Skeletal muscle cell (primary cell): ENCODE data around the gene CDH13.

ENCODE experiments used
- DNase-seq: peaks from one replicate; pipeline ENCODE4 v3.0.0-alpha.2; 2010; ENCODE audit warnings: low read depth
- H3K4me3 ChIP-seq: 2 replicates; pipeline ENCODE4 v1.5.1; 2011; ENCODE audit warnings: low read depth, mild to moderate bottlenecking, control low read depth, low read length, moderate library complexity

Gene CDH13

DNA sequence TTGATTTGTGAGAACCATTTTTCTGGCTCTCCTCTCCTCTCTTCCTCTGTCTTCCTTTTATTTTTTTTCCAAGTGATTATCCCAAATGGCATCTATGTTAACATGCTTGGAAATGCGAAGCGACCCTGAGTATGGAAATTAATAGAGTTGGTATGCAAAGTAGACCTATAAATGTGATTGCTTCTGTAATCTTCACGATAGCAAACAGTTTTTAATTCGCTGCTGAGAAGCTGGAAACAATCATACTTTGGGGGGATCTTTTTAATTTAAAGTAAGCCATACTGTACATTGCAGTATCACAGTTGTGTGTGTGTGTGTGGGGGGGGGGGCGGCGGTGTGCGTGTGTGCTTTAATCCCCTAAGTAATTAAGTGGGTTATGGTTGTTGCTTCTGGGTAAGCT is 233.3 kb downstream of the CDH13 start:
- no peak overlapping the region for H3K4me3 ChIP-seq
- no peak for DNase-seq

- DNase-seq, result no peak
- no peak overlapping the region for H3K4me3 ChIP-seq
Observed at GRCh38 chr16:82862057-82862456, 235.3 kb downstream of the CDH13 start.

DNA sequence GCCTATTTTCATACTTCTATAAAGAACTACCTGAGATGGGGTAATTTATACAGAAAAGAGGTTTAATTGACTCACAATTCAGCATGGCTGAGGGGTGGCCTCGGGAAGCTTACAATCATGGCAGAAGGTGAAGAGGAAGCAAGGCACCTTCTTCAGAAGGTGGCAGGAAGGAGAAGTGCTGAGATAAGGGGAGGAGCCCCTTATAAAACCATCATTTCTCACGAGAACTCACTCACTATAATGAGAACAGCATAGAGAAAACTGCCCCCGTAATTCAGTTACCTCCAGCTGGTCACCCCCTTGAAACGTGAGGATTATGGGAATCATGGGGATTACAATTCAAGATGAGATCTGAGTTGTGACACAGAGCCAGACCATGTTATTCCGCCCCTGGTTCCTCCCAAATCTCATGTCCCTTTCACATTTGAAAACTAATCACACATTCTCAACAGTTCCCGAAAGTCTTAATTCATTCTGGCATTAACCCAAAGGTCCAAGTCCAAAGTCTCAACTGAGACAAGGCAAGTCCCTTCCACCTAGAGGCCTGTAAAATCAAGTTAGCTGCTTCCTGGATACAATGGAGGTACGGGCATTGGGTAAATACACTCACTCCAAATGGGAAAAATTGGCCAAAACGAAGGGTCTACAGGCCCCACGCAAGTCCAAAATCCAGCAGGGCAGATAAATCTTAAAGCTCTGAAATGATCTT is 237.7 kb downstream of the CDH13 start:
- H3K4me3 ChIP-seq, result no peak overlapping the region
- no peak for DNase-seq

DNA sequence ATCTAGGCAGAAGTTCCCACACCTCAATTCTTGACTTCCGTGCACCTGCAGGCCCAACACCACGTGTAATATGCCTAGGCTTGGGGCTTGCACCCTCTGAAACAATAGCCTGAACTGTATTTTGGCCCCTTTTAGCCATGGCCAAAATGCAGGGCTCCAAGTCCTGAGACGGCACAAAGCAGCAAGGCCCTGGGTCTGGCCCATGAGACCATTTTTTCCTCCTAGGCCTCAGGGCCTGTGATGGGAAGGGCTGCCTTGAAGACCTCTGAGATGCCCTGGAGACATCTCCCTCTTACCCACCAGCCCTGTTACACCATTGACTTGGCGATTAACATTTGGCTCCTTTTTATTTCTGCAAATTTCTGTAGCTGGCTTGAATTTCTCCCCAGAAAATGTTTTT is 238.6 kb downstream of the CDH13 start:
- no peak overlapping the region for H3K4me3 ChIP-seq
- no peak for DNase-seq

- DNase-seq, result no peak
- H3K4me3 ChIP-seq, result no peak overlapping the region
Observed at GRCh38 chr16:82867485-82867884, 240.7 kb downstream of the CDH13 start.

DNA sequence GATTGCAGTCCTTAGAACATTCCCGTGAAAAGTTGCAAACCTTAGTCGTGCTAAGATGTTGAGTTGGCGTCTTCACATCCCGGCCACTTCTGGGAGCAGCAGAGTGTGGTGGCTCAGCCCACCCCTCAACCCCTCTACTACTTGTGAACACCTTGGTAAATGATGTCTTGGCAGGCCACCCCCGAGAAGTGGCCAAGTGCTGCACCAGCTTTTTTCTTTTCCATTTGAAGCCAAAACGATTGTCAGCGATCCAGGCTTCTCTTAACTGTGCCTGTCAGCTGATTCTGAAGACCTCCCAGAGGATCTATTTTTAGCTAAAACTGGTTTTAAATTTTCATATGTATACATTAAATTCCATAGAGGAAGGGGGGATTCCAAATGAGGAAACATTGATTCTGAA is 247.5 kb downstream of the CDH13 start:
- no peak for DNase-seq
- no peak overlapping the region for H3K4me3 ChIP-seq

DNA sequence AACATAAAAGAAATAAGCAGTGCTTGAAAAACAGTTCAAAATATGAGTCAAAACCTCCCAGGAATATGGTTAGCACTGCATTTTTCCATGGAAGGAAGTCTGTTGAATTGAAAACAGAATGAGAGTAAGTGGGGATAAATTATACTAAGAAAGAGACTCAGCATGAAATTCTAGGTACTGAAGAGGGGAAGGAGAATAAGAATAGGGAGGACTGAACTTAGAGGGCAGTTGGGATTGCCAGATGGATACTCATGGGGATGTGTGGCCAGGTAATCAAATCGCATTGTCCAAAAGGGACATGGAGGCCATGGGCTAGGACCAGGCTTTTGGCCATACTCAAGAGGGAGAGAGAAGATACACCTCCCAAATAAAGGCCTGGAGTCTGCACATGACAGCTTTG is 247.9 kb downstream of the CDH13 start:
- H3K4me3 ChIP-seq, result no peak overlapping the region
- DNase-seq, result no peak

DNA sequence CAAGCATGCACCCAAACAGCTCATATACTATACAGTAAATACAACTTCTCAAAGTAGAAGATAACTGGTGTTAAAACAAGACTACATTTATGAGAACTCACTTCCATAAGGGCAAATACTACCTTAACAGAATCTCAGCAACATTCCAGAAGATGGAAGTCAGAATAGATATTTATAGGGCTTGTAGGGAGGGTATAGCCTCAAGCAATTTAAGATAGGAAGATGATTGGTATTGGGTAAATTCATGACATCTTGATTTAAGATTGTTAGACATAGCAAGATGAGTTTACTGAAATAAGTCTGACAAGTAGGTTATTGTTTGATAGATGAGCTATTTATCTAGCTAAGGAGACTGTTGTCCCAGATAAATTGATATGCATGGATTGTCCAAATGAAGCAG is 250.2 kb downstream of the CDH13 start:
- no peak for DNase-seq
- no peak overlapping the region for H3K4me3 ChIP-seq

- H3K4me3 ChIP-seq, result no peak overlapping the region
- no peak for DNase-seq
Observed at GRCh38 chr16:82878466-82878865, 251.7 kb downstream of the CDH13 start.

- H3K4me3 ChIP-seq, result no peak overlapping the region
- DNase-seq, result no peak
Observed at GRCh38 chr16:82880346-82880745, 253.6 kb downstream of the CDH13 start.

- DNase-seq, result no peak
- H3K4me3 ChIP-seq, result no peak overlapping the region
Observed at GRCh38 chr16:82881516-82881915, 254.7 kb downstream of the CDH13 start.

DNA sequence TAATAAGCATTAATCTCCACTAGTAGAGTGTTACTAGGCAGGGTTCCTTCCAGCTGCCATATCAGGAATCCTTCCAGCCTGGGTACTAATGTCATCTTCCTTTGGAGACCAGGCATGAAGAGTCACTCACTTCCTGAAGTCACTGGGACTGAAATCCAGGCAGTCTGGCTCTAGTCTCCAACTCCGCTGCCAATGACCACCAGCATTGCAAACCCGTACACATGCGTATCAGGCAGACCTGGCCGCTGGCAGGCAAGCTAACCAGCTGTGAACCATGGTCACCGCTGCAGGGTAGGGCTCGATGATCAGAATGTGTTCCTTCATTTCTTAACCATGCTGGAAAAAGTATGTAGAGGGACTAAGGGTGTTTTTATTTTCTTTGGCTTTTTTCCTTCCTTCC is 255.5 kb downstream of the CDH13 start:
- DNase-seq, result no peak
- H3K4me3 ChIP-seq, result no peak overlapping the region

GRCh38 chr16:82882982-82883835 is 256.4 kb downstream of the CDH13 start:
- no peak overlapping the region for H3K4me3 ChIP-seq
- no peak for DNase-seq

DNA sequence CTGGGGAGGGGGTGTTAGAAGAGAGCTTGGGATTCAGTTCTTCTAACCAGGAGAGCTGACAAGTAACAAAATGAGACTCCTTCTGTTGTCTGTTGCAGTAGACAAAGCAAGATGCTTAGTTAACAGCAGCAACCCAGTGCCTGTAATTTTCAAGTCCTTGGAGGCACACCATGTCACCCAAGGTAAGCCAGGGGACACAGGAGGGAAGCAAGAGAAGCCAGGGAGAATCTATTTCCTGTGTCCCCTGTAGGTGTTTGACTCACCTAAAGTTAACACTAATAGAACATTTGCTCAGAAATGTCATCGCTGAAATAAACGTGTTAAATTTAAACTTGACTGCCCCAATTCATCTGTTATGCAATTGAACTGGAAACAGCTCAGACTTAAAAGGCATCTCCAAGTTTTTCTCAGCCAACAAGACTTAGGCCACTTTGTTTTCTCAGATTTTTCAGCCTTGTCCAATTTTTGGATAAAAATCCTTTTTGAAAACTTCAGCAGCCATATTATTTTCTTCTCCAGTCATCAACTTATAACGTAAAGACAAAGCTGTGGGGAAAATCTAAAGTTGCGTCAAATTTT is 257.6 kb downstream of the CDH13 start:
- DNase-seq, result no peak
- no peak overlapping the region for H3K4me3 ChIP-seq

DNA sequence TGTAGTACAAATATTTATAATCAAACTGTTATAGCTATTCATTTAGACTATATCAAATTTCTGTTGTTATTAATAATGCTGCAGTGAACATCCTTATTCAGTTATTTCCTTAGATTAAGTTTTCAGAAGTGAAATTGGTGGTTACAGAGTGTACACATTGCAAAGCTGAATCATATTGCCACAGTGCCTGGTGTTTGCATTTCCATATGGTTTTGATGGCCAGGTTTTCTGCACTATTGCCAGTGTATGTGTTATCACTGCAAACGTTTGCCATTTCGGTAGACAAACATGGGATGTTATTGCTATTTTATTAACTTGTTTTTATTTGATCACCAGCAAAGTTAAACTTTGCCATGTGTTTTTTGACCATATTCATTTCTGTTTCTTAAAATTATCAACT is 259.4 kb downstream of the CDH13 start:
- no peak overlapping the region for H3K4me3 ChIP-seq
- no peak for DNase-seq

GRCh38 chr16:82888591-82889001 is 261.8 kb downstream of the CDH13 start:
- DNase-seq, result peak; percentile 84
- no peak overlapping the region for H3K4me3 ChIP-seq

DNA sequence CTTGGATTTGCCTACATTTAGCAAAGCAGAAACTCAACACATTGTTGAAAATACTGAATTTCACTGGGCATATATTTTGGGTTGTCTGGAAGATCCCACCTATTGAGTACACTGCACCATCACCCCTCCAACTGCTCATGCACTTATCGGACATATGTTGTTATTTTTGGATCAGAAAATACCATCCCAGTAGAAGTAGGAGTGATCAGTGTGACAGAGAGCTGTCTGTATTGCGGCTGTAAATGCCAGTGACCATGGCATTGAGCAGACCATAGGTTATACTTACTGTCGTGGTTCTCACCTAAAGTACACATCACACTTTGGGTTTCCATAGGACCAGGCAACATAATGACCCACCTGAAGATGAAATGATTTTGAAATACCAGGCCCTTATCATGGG is 264.7 kb downstream of the CDH13 start:
- no peak for DNase-seq
- H3K4me3 ChIP-seq, result no peak overlapping the region

DNA sequence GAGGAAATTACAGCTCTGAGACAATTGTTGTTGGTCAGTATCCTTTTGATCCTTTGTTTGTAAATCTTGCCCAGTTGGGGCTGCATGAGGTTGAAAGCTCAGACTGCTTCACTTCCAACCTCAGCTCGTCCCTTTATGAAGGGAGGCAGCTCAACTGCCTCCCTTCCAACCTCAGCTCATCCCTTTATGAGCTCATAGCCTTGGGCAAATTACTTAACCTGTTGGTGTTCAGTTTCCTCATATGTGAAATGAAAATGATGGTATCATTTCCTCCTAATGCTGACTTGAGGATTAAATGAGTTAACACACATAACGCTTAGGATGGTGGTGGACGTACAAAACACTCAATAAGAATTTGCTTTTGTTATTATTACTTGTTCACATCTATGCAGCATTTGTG is 265.1 kb downstream of the CDH13 start:
- no peak overlapping the region for H3K4me3 ChIP-seq
- no peak for DNase-seq

GRCh38 chr16:82892324-82892723 is 265.6 kb downstream of the CDH13 start:
- no peak for DNase-seq
- H3K4me3 ChIP-seq, result no peak overlapping the region

GRCh38 chr16:82895843-82896242 is 269.1 kb downstream of the CDH13 start:
- H3K4me3 ChIP-seq, result no peak overlapping the region
- DNase-seq, result no peak

DNA sequence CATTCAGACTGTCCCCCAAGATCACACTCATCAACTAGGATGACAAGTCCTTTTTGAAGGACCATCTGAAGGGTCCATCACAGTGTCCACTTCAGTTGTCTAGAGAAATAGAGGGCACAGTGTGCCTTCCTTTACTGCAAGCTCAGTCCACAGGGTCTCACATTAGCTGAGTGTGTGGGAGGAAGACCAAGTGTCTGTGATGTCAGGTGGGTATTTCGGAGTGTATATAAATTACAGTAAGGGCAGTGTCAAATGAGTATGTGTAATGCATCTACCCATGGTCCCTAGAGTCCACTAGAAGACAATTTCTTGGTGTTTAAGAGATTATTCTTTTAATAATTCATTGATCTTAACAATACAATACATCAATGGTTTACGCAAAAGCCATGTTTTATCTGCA is 272.2 kb downstream of the CDH13 start:
- H3K4me3 ChIP-seq, result no peak overlapping the region
- no peak for DNase-seq
